Ascending aorta (tissue), 2 donors: ENCODE data around the gene LAMA4. TPM values are rescaled to one million over a fixed set of nuclear protein-coding genes. Genes with fewer than 3 reads are reported as not detected.

Experiments
- DNase-seq, 2 donors: peaks; one replicate each; pipeline ENCODE4 v3.0.0-alpha.2; 2019; ENCODE audit warnings: low spot score in 2 of 2
- H3K27ac ChIP-seq, 2 donors: fragments of 200-600 bp; sonication (generic); one replicate each; pipeline ENCODE4 v1.5.1; 2016 to 2017; ENCODE audit warnings: mild to moderate bottlenecking in 1 of 2
- H3K27me3 ChIP-seq: fragments of 200-600 bp; sonication (generic); one replicate; pipeline ENCODE4 v1.5.1; 2017
- H3K36me3 ChIP-seq, 2 donors: fragments of 200-600 bp; sonication (generic); one replicate each; pipeline ENCODE4 v1.5.1; 2016
- H3K4me1 ChIP-seq, 2 donors: fragments of 200-600 bp; sonication (generic); one replicate each; pipeline ENCODE4 v1.5.1; 2016 to 2017; ENCODE audit warnings: mild to moderate bottlenecking in 1 of 2
- H3K4me3 ChIP-seq, 2 donors: fragments of 200-600 bp; sonication (generic); one replicate each; pipeline ENCODE4 v1.5.1; 2016 to 2017; ENCODE audit warnings: mild to moderate bottlenecking in 1 of 2
- H3K9me3 ChIP-seq, 2 donors: fragments of 200-600 bp; sonication (generic); one replicate each; pipeline ENCODE4 v1.5.1; 2016
- intact Hi-C: fragments of 100-400 bp; cut with DNase I; formaldehyde crosslinking; loops from one replicate; pipeline ENCODE4 v1.15.1; 2023
- total RNA-seq: library from RNA; depleted of rRNA; stranded (reverse); fragments of >200 nt; gene quantifications from one replicate; pipeline ENCODE4 v1.1.0, GENCODE V29; 2016
- TF ChIP-seq, protein P1 (sequence below), 3 experiments: fragments of 200-600 bp in 2 of 3; fragments of 450-650 bp in 1 of 3; sonication (generic) in 2 of 3; IDR thresholded peaks; one replicate each; pipeline ENCODE4 v1.5.1; 2016 to 2019; ENCODE audit warnings: antibody characterized with exemption in 3 of 3, mild to moderate bottlenecking in 1 of 3, moderate library complexity in 1 of 3

Gene LAMA4
- total RNA-seq, 1 donor from 2014 or later: 49.0 TPM

DNA sequence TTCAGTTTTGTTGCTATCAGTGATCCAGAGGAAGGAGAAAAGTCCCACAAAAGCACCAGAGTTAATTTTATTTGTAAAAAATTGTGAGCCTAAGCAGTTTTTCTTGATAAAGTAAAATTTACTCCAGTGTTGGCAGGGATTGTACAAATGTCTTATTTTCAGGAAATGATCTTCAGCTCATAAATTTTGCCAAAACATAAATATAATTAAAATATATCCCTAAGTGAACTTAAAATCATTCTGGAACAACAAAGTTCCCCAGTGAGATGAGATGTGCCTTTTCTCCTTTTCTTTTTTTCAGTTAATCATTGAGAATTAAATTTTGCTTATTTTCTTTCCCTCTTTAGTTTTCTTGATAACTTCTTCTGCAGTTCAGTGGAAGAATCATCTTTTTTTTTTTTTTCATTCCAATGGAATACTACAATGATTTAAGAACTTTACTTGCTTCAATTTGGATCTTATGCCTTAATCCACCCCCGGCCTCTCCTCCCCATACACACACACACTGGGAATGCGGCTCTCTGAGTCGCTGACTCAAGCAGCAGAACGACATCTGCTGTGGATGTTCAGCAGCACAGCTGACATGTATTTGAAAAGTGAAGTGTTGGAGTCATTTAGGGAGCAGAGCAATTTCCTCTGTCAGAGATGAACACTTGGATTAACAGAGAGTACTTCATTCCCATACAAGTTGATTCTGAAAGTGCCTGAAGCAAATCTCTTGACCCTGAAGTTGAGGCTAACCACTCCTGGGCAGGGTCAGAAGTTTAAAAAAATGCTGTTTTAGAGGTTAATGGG lies 27.7 kb upstream of the LAMA4 start:
- H3K27ac ChIP-seq: no peak overlapping the region
- DNase-seq: no peak
- H3K36me3 ChIP-seq: no peaks in the 10 kb centered on the region
- no peak overlapping the region for H3K4me3 ChIP-seq
- intact Hi-C loops: no loop called here
- no peaks in the 10 kb centered on the region for H3K9me3 ChIP-seq
- no peaks in the 10 kb centered on the region for H3K27me3 ChIP-seq
- TF ChIP-seq, protein P1, sequence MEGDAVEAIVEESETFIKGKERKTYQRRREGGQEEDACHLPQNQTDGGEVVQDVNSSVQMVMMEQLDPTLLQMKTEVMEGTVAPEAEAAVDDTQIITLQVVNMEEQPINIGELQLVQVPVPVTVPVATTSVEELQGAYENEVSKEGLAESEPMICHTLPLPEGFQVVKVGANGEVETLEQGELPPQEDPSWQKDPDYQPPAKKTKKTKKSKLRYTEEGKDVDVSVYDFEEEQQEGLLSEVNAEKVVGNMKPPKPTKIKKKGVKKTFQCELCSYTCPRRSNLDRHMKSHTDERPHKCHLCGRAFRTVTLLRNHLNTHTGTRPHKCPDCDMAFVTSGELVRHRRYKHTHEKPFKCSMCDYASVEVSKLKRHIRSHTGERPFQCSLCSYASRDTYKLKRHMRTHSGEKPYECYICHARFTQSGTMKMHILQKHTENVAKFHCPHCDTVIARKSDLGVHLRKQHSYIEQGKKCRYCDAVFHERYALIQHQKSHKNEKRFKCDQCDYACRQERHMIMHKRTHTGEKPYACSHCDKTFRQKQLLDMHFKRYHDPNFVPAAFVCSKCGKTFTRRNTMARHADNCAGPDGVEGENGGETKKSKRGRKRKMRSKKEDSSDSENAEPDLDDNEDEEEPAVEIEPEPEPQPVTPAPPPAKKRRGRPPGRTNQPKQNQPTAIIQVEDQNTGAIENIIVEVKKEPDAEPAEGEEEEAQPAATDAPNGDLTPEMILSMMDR (IDR thresholded peaks at IDR 0.05): peak; percentile 11 to 45 (median 35)
- no peaks in the 10 kb centered on the region for H3K4me1 ChIP-seq

DNA sequence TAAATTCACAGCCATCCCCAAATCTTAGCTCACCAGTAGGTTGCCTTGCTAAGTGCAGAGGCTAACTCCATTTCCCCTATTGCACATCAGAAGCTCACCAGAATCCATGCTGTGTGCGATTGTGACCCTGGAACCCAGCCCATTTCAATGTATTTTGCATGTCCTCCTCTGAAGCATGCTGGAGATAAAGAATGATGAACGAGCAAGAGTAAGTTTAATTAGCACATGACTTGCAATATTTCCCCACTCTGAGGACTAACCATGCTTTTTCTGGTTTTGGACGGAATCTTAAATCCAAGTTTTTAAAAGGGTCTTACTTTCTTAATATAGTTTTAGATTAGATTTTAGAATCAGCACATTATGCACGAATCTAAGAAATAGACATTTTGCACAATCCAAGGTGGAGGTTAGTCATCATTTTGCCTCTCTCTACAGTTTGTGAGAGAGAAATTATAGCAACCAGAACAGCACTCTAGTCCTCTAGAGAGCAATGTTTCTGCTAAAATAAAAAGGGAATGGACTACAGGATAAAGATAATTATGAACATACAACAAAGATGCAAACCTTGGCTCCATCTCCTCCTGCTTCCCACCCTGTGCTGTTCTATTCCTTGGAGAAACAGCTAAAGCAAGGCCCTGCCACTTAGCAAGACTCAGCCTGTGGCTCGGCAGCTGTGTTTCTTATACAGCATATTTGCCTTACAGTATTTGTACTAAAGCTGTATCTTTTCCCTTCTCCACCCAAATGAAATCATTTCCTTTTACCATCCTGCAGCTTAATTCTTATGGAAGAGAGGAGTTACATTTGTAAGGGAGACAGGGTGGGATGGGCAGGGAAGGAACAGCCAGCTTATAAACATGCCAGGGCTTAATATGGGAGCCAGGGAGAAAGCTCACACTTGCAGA lies 24.9 kb upstream of the LAMA4 start:
- no peaks in the 10 kb centered on the region for H3K9me3 ChIP-seq
- no peak overlapping the region for H3K27ac ChIP-seq
- no peak overlapping the region for H3K4me3 ChIP-seq
- intact Hi-C loops: no loop called here
- TF ChIP-seq, protein P1 (IDR thresholded peaks at IDR 0.05): no peak
- DNase-seq: no peak
- H3K4me1 ChIP-seq: no peaks in the 10 kb centered on the region
- H3K27me3 ChIP-seq: no peaks in the 10 kb centered on the region
- no peaks in the 10 kb centered on the region for H3K36me3 ChIP-seq

DNA sequence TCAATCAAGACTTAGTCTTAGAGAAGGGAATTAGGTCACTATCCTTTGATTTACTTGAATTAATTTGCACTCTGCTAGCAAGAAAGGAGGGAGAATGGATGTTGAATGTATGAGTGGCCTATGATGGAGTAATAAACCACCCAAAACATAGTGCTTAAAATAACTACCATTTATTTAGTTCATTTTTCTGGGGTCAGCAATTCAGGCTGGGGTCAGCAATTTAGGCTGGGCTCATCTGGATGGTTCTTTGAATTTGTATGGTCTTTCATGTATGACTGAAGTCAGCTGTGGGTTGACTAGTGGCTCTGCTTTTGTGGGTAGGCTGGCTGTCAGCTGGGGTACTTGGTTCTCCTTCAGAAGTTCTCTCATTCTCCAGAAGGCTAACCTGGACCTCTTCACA lies 21.0 kb upstream of the LAMA4 start:
- no peak overlapping the region for H3K27ac ChIP-seq
- no peaks in the 10 kb centered on the region for H3K9me3 ChIP-seq
- no peak for DNase-seq
- H3K4me1 ChIP-seq: no peaks in the 10 kb centered on the region
- H3K4me3 ChIP-seq: no peak overlapping the region
- H3K27me3 ChIP-seq: no peaks in the 10 kb centered on the region
- TF ChIP-seq, protein P1 (IDR thresholded peaks at IDR 0.05): no peak
- intact Hi-C loops: no loop called here
- no peaks in the 10 kb centered on the region for H3K36me3 ChIP-seq

DNA sequence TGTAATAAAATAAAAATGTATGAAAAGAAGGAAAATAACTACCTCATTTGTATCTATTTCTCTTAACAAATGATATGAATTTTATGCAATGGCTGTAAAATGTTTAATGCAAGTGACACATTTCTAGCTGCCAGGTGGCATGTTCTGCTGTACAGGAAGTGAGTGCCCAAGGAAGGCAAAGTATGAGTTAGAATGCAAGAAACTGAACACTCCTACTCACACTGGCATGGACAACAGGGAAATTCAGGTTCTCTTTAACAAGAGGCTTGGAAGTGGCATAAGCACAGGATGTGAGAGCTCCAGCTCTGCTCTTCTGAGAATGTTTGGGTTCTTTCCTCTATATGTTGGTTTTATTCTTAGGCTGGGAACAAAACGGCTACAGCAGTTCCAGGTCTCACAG lies 20.4 kb upstream of the LAMA4 start:
- TF ChIP-seq, protein P1 (IDR thresholded peaks at IDR 0.05): no peak
- Histone ChIP-seq H3K4me1 (no peaks in the 10 kb centered on the region), H3K4me3 (no peak overlapping the region), H3K27ac (no peak overlapping the region), H3K27me3 (no peaks in the 10 kb centered on the region), H3K9me3 (no peaks in the 10 kb centered on the region), H3K36me3 (no peaks in the 10 kb centered on the region)
- intact Hi-C loops: no loop called here
- DNase-seq: no peak

DNA sequence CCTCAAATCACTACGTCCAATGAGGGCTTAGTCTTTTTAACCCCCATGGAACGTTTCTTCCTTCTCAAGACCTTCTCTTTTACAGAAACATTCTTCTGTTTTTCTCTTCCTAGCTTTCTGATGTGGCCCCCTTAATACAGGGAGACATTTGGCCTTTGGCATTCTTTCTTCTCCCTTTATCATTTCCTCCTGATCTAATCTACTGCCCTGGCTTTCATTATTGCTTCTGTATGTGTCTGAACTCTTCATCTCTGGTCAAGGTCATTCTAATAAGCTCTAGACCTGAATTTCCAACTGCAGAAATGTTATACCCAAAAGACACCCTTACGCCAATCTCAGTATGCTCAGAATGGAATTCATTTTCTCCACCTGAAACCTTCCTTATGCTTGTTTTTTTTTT lies 18.4 kb upstream of the LAMA4 start:
- TF ChIP-seq, protein P1 (IDR thresholded peaks at IDR 0.05): no peak
- H3K36me3 ChIP-seq: no peaks in the 10 kb centered on the region
- no peak overlapping the region for H3K4me3 ChIP-seq
- H3K27me3 ChIP-seq: no peaks in the 10 kb centered on the region
- DNase-seq: no peak
- H3K4me1 ChIP-seq: no peaks in the 10 kb centered on the region
- intact Hi-C loops: no loop called here
- no peaks in the 10 kb centered on the region for H3K9me3 ChIP-seq
- H3K27ac ChIP-seq: no peak overlapping the region
